ENCODE results near the gene ODAD3.
"Not testable (repeated sequence)": the region's sequence is repeated elsewhere in the genome, so short reads cannot be mapped to it uniquely, and the experiment has no call there.

Gene ODAD3

GRCh38 chr19:11401808-11402543, 32.9 kb downstream of the ODAD3 start:
- DNase-seq = no peak

- no peak for DNase-seq
Measured at GRCh38 chr19:11400798-11401197, 34.1 kb downstream of the ODAD3 start.

- DNase-seq = no peak
Measured at GRCh38 chr19:11399667-11400066, 35.3 kb downstream of the ODAD3 start.

- DNase-seq = no peak
Measured at GRCh38 chr19:11397089-11397610, 37.8 kb downstream of the ODAD3 start.

- no peak for DNase-seq
Measured at GRCh38 chr19:11390933-11391680, 43.8 kb downstream of the ODAD3 start.

- DNase-seq = no peak
Measured at GRCh38 chr19:11390359-11390758, 44.6 kb downstream of the ODAD3 start.

- DNase-seq = no peak
Measured at GRCh38 chr19:11387162-11388034, 47.5 kb downstream of the ODAD3 start.

- DNase-seq = no peak
Measured at GRCh38 chr19:11384778-11385129, 50.2 kb downstream of the ODAD3 start.

- DNase-seq = no peak
Measured at GRCh38 chr19:11383706-11384048, 51.2 kb downstream of the ODAD3 start.

GRCh38 chr19:11382898-11383705, 51.8 kb downstream of the ODAD3 start:
- DNase-seq = no peak

- DNase-seq = peak; percentile 94
Measured at GRCh38 chr19:11380653-11381537, 54.0 kb downstream of the ODAD3 start.

GRCh38 chr19:11379857-11380350, 55.0 kb downstream of the ODAD3 start:
- no peak for DNase-seq

GRCh38 chr19:11379269-11379845, 55.6 kb downstream of the ODAD3 start:
- DNase-seq = not testable (repeated sequence)

GRCh38 chr19:11378319-11379189, 56.4 kb downstream of the ODAD3 start:
- no peak for DNase-seq

GRCh38 chr19:11377756-11378155, 57.2 kb downstream of the ODAD3 start:
- no peak for DNase-seq

GRCh38 chr19:11377237-11377636, 57.7 kb downstream of the ODAD3 start:
- no peak for DNase-seq

GRCh38 chr19:11375143-11375948, 59.6 kb downstream of the ODAD3 start:
- DNase-seq = no peak

GRCh38 chr19:11374433-11375142, 60.3 kb downstream of the ODAD3 start, which contains the start of gene SWSAP1:
Gene SWSAP1 (plus strand): TSS chr19:11374666. CDS start chr19:11374681, 15 bp downstream.
- DNase-seq = peak; percentile 97
